ENCODE results near the gene SLC25A48. TPM values are rescaled to one million over a fixed set of nuclear protein-coding genes. Genes with fewer than 3 reads are reported as not detected.

The SLC25A48 gene
- total RNA-seq, 2 experiments from 2014 or later, result not detected

- no peaks in the 10 kb centered on the region for H3K4me1 ChIP-seq (ENCODE audit: insufficient read depth, low read length)
- TF ChIP-seq, protein P1, sequence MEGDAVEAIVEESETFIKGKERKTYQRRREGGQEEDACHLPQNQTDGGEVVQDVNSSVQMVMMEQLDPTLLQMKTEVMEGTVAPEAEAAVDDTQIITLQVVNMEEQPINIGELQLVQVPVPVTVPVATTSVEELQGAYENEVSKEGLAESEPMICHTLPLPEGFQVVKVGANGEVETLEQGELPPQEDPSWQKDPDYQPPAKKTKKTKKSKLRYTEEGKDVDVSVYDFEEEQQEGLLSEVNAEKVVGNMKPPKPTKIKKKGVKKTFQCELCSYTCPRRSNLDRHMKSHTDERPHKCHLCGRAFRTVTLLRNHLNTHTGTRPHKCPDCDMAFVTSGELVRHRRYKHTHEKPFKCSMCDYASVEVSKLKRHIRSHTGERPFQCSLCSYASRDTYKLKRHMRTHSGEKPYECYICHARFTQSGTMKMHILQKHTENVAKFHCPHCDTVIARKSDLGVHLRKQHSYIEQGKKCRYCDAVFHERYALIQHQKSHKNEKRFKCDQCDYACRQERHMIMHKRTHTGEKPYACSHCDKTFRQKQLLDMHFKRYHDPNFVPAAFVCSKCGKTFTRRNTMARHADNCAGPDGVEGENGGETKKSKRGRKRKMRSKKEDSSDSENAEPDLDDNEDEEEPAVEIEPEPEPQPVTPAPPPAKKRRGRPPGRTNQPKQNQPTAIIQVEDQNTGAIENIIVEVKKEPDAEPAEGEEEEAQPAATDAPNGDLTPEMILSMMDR (IDR thresholded peaks at IDR 0.05), result no peak
- DNase-seq, result no peak
- no peaks in the 10 kb centered on the region for H3K36me3 ChIP-seq (ENCODE audit: insufficient read depth, low read length)
- no peaks in the 10 kb centered on the region for H3K36me3 Mint-ChIP-seq (ENCODE audit: low read depth)
- H3K4me3 ChIP-seq (ENCODE audit: low read length), result no peak overlapping the region
- H3K27ac Mint-ChIP-seq, result no peak overlapping the region
- H3K27ac ChIP-seq (ENCODE audit: low read depth in 1 of 2, low read length in 2 of 2), result no peak overlapping the region
- H3K4me1 Mint-ChIP-seq (ENCODE audit: low read depth), result no peaks in the 10 kb centered on the region
- POLR2A ChIA-PET, result no interaction called here
- no peak for ATAC-seq (ENCODE audit: poor library complexity)
- H3K9me3 Mint-ChIP-seq, result no peaks in the 10 kb centered on the region
- peaks cover 0 to 8% of the 10 kb centered on the region in 2 experiments for H3K9me3 ChIP-seq (ENCODE audit: control insufficient read depth in 1 of 2, insufficient read depth in 1 of 2, low read length in 2 of 2)
- intact Hi-C loops (cut with DNase I, micrococcal nuclease), result no loop called here
- peaks cover 0 to 4% of the 10 kb centered on the region in 2 experiments for H3K27me3 ChIP-seq (ENCODE audit: control insufficient read depth in 1 of 2, insufficient read depth in 2 of 2, low read length in 2 of 2)
- no peak overlapping the region for H3K4me3 Mint-ChIP-seq
- CTCF ChIA-PET, result no interaction called here
- peaks cover 31% of the 10 kb centered on the region for H3K27me3 Mint-ChIP-seq
These were observed 25.2 kb downstream of the SLC25A48 start for GRCh38 chr5:135859641-135860040.

- no peaks in the 10 kb centered on the region for H3K4me1 Mint-ChIP-seq (ENCODE audit: low read depth)
- no peak for DNase-seq
- Histone ChIP-seq H3K9me3 (ENCODE audit: control insufficient read depth in 1 of 2, insufficient read depth in 1 of 2, low read length in 2 of 2) (peaks cover 0 to 4% of the 10 kb centered on the region in 2 experiments), H3K4me3 (ENCODE audit: low read length) (no peak overlapping the region), H3K27ac (ENCODE audit: low read depth in 1 of 2, low read length in 2 of 2) (no peak overlapping the region), H3K4me1 (ENCODE audit: insufficient read depth, low read length) (no peaks in the 10 kb centered on the region), H3K27me3 (ENCODE audit: control insufficient read depth in 1 of 2, insufficient read depth in 2 of 2, low read length in 2 of 2) (no peaks in the 10 kb centered on the region), H3K36me3 (ENCODE audit: insufficient read depth, low read length) (no peaks in the 10 kb centered on the region)
- H3K36me3 Mint-ChIP-seq (ENCODE audit: low read depth), result no peaks in the 10 kb centered on the region
- intact Hi-C loops (cut with DNase I, micrococcal nuclease), result no loop called here
- ChIA-PET CTCF (no interaction called here), POLR2A (no interaction called here)
- H3K4me3 Mint-ChIP-seq, result no peak overlapping the region
- no peak overlapping the region for H3K27ac Mint-ChIP-seq
- no peaks in the 10 kb centered on the region for H3K9me3 Mint-ChIP-seq
- ATAC-seq (ENCODE audit: poor library complexity), result no peak
- H3K27me3 Mint-ChIP-seq, result peaks cover 22% of the 10 kb centered on the region
- TF ChIP-seq, protein P1 (IDR thresholded peaks at IDR 0.05), result no peak
These were observed 27.2 kb downstream of the SLC25A48 start for GRCh38 chr5:135861641-135862040.

- Mint-ChIP-seq H3K4me1 (ENCODE audit: low read depth) (no peaks in the 10 kb centered on the region), H3K9me3 (no peaks in the 10 kb centered on the region), H3K27ac (no peak overlapping the region), H3K27me3 (peaks cover 21% of the 10 kb centered on the region), H3K36me3 (ENCODE audit: low read depth) (no peaks in the 10 kb centered on the region), H3K4me3 (no peak overlapping the region)
- ChIA-PET CTCF (no interaction called here), POLR2A (no interaction called here)
- ATAC-seq (ENCODE audit: poor library complexity) (no peak), DNase-seq (no peak)
- intact Hi-C loops (cut with DNase I, micrococcal nuclease), result no loop called here
- no peak overlapping the region for H3K4me3 ChIP-seq (ENCODE audit: low read length)
- no peaks in the 10 kb centered on the region for H3K36me3 ChIP-seq (ENCODE audit: insufficient read depth, low read length)
- H3K9me3 ChIP-seq (ENCODE audit: control insufficient read depth in 1 of 2, insufficient read depth in 1 of 2, low read length in 2 of 2), result peaks cover 0 to 4% of the 10 kb centered on the region in 2 experiments
- no peak overlapping the region for H3K27ac ChIP-seq (ENCODE audit: low read depth in 1 of 2, low read length in 2 of 2)
- TF ChIP-seq, protein P1 (IDR thresholded peaks at IDR 0.05), result no peak
- no peaks in the 10 kb centered on the region for H3K27me3 ChIP-seq (ENCODE audit: control insufficient read depth in 1 of 2, insufficient read depth in 2 of 2, low read length in 2 of 2)
- no peaks in the 10 kb centered on the region for H3K4me1 ChIP-seq (ENCODE audit: insufficient read depth, low read length)
These were observed 27.6 kb downstream of the SLC25A48 start for GRCh38 chr5:135862086-135862485.
